ENCODE results near the gene CPA4.

CPA4 gene

DNA sequence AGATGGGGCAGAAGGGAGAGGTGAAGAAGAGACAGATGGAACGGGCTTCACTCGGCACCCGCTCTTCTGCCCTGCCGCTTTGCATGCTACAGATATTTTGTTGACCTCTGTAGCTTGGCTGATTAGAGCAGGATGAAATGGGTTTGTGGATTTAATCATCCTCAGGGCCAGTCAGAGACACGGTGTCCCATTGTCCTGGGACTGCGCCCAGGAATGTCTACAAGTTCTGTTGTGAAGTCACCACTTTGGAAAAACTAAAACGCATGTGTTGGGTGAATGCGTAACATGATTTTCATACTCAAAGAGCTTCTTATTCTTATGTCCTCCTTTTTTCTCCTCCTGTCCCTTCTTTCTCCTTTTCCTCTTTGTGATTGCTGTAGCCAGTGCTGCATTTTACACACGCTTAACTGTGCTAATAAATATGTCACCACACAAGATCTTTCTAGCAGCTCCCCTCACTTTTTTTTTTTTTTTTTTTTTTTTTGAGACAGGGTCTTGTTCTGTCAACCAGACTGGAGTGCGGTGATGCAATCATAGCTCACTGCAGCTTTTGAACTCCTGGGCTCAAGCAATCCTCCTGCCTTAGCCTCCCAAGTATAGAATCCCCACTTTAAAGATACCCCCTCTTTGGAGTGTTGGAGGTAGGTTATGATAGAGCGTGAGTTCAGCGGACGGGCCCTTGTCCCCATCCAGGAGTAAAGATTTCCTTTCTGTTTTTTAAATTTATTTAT lies 3.4 kb downstream of the CPA4 start:
- H3K79me2 ChIP-seq (ENCODE audit: low read length) = no peaks in the 10 kb centered on the region
- H3K9me3 ChIP-seq (replicated peaks; ENCODE audit: insufficient read depth, low read length) = no peaks in the 10 kb centered on the region
- no peaks in the 10 kb centered on the region for H3K9me2 ChIP-seq (replicated peaks; ENCODE audit: insufficient read depth, low read length)
- no peak for DNase-seq
- H4K20me1 ChIP-seq (ENCODE audit: insufficient read depth, low read length) = no peaks in the 10 kb centered on the region
- H2AFZ ChIP-seq (ENCODE audit: low read length) = no peak overlapping the region
- H3K9ac ChIP-seq (ENCODE audit: low read length) = no peak overlapping the region
- H3K4me2 ChIP-seq (ENCODE audit: low read depth, low read length) = no peak overlapping the region
- TF ChIP-seq EZH2phosphoT487 (IDR thresholded peaks at IDR 0.05; ENCODE audit: low read length) (no peak), CTCF (IDR thresholded peaks at IDR 0.05; ENCODE audit: low read length) (no peak), EZH2 (optimal IDR thresholded peaks at IDR 0.05; ENCODE audit: low read depth, low read length) (no peak)
- no peaks in the 10 kb centered on the region for H3K27me3 ChIP-seq (replicated peaks; ENCODE audit: insufficient read depth, low read length)
- no peaks in the 10 kb centered on the region for H3F3A ChIP-seq (ENCODE audit: insufficient read depth, low read length)
- no peaks in the 10 kb centered on the region for H3K4me1 ChIP-seq (ENCODE audit: low read length)
- H3K36me3 ChIP-seq (replicated peaks; ENCODE audit: insufficient read depth, low read length) = no peaks in the 10 kb centered on the region
- no peak overlapping the region for H3K27ac ChIP-seq (ENCODE audit: low read length)
- no peak overlapping the region for H3K4me3 ChIP-seq (ENCODE audit: low read length)

DNA sequence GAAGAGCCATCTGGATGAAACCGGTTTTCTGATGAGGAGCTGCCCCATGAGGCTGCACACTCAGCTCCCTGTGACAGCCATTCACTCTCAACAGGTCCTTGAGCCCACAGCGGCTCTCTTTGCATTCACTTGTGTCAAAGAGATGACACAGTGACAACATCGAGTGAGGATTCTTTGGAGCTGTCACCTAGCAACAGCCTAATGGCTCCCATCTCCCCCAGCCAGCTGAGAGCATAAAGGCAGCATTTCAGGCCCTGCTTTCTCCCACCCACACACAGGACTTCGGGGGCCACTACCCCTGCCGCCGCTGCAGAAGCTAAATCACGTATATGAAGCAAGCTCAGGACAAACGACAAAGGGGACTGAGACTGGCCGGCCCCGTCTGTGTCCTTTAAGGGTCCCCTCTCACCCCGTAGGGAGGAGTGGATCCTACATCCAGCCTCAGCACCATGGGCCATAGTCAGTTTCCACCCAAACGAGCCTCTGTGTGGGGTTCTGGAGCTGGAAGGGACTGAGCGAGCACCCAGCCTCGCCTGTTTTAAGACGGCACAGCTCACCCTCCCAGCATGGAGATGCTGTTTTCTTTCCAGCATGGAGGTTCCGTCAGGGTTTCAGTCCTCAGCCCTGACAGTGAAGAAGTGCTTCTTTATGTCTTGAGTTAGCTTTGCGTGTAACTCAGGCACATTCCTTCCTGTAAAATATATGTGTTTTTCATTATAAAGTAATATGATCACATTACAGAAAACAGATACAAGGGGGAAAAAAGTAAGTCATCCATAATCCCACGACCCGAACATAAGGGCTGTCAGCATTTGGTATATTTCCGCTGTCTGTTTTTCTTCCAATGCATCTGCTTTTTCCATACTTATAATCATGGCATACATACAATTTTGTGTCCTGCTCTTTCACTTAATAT lies 4.9 kb downstream of the CPA4 start:
- TF ChIP-seq EZH2 (optimal IDR thresholded peaks at IDR 0.05; ENCODE audit: low read depth, low read length) (no peak), EZH2phosphoT487 (IDR thresholded peaks at IDR 0.05; ENCODE audit: low read length) (no peak)
- no peak overlapping the region for H3K4me2 ChIP-seq (ENCODE audit: low read depth, low read length)
- H3K9me2 ChIP-seq (replicated peaks; ENCODE audit: insufficient read depth, low read length) = no peaks in the 10 kb centered on the region
- H3K36me3 ChIP-seq (replicated peaks; ENCODE audit: insufficient read depth, low read length) = no peaks in the 10 kb centered on the region
- no peaks in the 10 kb centered on the region for H3K79me2 ChIP-seq (ENCODE audit: low read length)
- H3K4me1 ChIP-seq (ENCODE audit: low read length) = no peaks in the 10 kb centered on the region
- H3K9me3 ChIP-seq (replicated peaks; ENCODE audit: insufficient read depth, low read length) = no peaks in the 10 kb centered on the region
- no peak overlapping the region for H3K9ac ChIP-seq (ENCODE audit: low read length)
- DNase-seq = no peak
- no peak overlapping the region for H3K4me3 ChIP-seq (ENCODE audit: low read length)
- no peaks in the 10 kb centered on the region for H3K27me3 ChIP-seq (replicated peaks; ENCODE audit: insufficient read depth, low read length)
- H3F3A ChIP-seq (ENCODE audit: insufficient read depth, low read length) = no peaks in the 10 kb centered on the region
- no peak overlapping the region for H3K27ac ChIP-seq (ENCODE audit: low read length)
- no peak overlapping the region for H2AFZ ChIP-seq (ENCODE audit: low read length)
- H4K20me1 ChIP-seq (ENCODE audit: insufficient read depth, low read length) = no peaks in the 10 kb centered on the region

- Histone ChIP-seq H3K4me3 (ENCODE audit: low read length) (no peak overlapping the region), H2AFZ (ENCODE audit: low read length) (no peak overlapping the region), H3F3A (ENCODE audit: insufficient read depth, low read length) (no peaks in the 10 kb centered on the region), H3K9me2 (replicated peaks; ENCODE audit: insufficient read depth, low read length) (no peaks in the 10 kb centered on the region), H3K27ac (ENCODE audit: low read length) (no peak overlapping the region), H3K79me2 (ENCODE audit: low read length) (no peaks in the 10 kb centered on the region), H3K27me3 (replicated peaks; ENCODE audit: insufficient read depth, low read length) (no peaks in the 10 kb centered on the region), H3K9me3 (replicated peaks; ENCODE audit: insufficient read depth, low read length) (no peaks in the 10 kb centered on the region), H4K20me1 (ENCODE audit: insufficient read depth, low read length) (no peaks in the 10 kb centered on the region), H3K4me1 (ENCODE audit: low read length) (no peaks in the 10 kb centered on the region), H3K9ac (ENCODE audit: low read length) (no peak overlapping the region), H3K4me2 (ENCODE audit: low read depth, low read length) (no peak overlapping the region), H3K36me3 (replicated peaks; ENCODE audit: insufficient read depth, low read length) (no peaks in the 10 kb centered on the region)
- DNase-seq = no peak
- TF ChIP-seq EZH2phosphoT487 (IDR thresholded peaks at IDR 0.05; ENCODE audit: low read length) (no peak), CTCF (IDR thresholded peaks at IDR 0.05; ENCODE audit: low read length) (no peak), EZH2 (optimal IDR thresholded peaks at IDR 0.05; ENCODE audit: low read depth, low read length) (no peak)
These were observed 5.8 kb downstream of the CPA4 start for GRCh38 chr7:130298544-130299326.

Measured in MM.1S (cell line).